ENCODE results near the gene IGBP1.

- TF ChIP-seq CTCF (IDR thresholded peaks at IDR 0.05), result no peak
- no peak for TF ChIP-seq POLR2A (IDR thresholded peaks at IDR 0.05)
Measured at GRCh38 chrX:70141373-70141772, 8.1 kb downstream of the IGBP1 start.
